ENCODE data around the gene ZKSCAN3. TPM values are rescaled to one million over a fixed set of nuclear protein-coding genes. Genes with fewer than 3 reads are reported as not detected.
A peak's percentile ranks its signal among the peaks of the same experiment; 100 is the strongest.
"Not testable (repeated sequence)": the region's sequence is repeated elsewhere in the genome, so short reads cannot be mapped to it uniquely, and the experiment has no call there.

The ZKSCAN3 gene
- total RNA-seq, 1 experiment from 2014 or later, result 2.7 TPM

GRCh38 chr6:28400122-28400451 is 50.3 kb downstream of the ZKSCAN3 start:
- TF ChIP-seq CTCF (IDR thresholded peaks at IDR 0.05; ENCODE audit: unreplicated experiment), result no peak
- Mint-ChIP-seq H3K36me3 (ENCODE audit: insufficient read depth, unreplicated experiment) (peaks cover 17% of the 10 kb centered on the region), H3K9me3 (ENCODE audit: unreplicated experiment) (no peaks in the 10 kb centered on the region), H3K4me3 (ENCODE audit: unreplicated experiment) (peak overlapping the region; percentile 81), H3K4me1 (ENCODE audit: insufficient read depth, unreplicated experiment) (peaks cover 36% of the 10 kb centered on the region), H3K27me3 (ENCODE audit: insufficient read depth, unreplicated experiment) (no peaks in the 10 kb centered on the region), H3K27ac (ENCODE audit: low read depth, unreplicated experiment) (peak overlapping the region; percentile 85)
- intact Hi-C loops (cut with micrococcal nuclease), result loop anchor here (2.0 kb wide), 1 partner anchor 43 kb away; the partner anchor contains the start of gene ZSCAN23
- BruUV-seq (replicated peaks), result TSS peak; percentile 89
- no peak for DNase-seq (ENCODE audit: unreplicated experiment)
- POLR2A ChIA-PET, result interaction anchor here (0.6 to 4.9 kb wide), 6 partner anchors 16 to 1867 kb away, joined by 3 to 32 read pairs (median 4); no protein-coding TSS in a partner anchor
- CTCF ChIA-PET, result interaction anchor here (0.7 kb wide), 1 partner anchor 180 kb away, joined by 3 read pairs; no protein-coding TSS in a partner anchor

GRCh38 chr6:28401172-28401571 is 51.4 kb downstream of the ZKSCAN3 start:
- Mint-ChIP-seq H3K9me3 (ENCODE audit: unreplicated experiment) (no peaks in the 10 kb centered on the region), H3K27ac (ENCODE audit: low read depth, unreplicated experiment) (no peak overlapping the region), H3K4me3 (ENCODE audit: unreplicated experiment) (no peak overlapping the region), H3K27me3 (ENCODE audit: insufficient read depth, unreplicated experiment) (no peaks in the 10 kb centered on the region), H3K36me3 (ENCODE audit: insufficient read depth, unreplicated experiment) (peaks cover 14% of the 10 kb centered on the region), H3K4me1 (ENCODE audit: insufficient read depth, unreplicated experiment) (peaks cover 26% of the 10 kb centered on the region)
- peak; percentile 63 for DNase-seq (ENCODE audit: unreplicated experiment)
- TF ChIP-seq CTCF (IDR thresholded peaks at IDR 0.05; ENCODE audit: unreplicated experiment), result no peak
- POLR2A ChIA-PET, result interaction anchor here (1.0 kb wide), 2 partner anchors 22 to 88 kb away, joined by 3 to 4 read pairs; no protein-coding TSS in a partner anchor
- intact Hi-C loops (cut with micrococcal nuclease), result loop anchor here (2.0 kb wide), 1 partner anchor 42 kb away; the partner anchor contains the start of gene ZSCAN23
- CTCF ChIA-PET, result no interaction called here
- no TSS peak for BruUV-seq (replicated peaks)

- intact Hi-C loops (cut with micrococcal nuclease), result no loop called here
- H3K27me3 Mint-ChIP-seq (ENCODE audit: insufficient read depth, unreplicated experiment), result no peaks in the 10 kb centered on the region
- BruUV-seq (replicated peaks), result no TSS peak
Measured at GRCh38 chr6:28402197-28402596, 52.5 kb downstream of the ZKSCAN3 start.

GRCh38 chr6:28403923-28404322 is 54.2 kb downstream of the ZKSCAN3 start:
- H3K4me3 Mint-ChIP-seq (ENCODE audit: unreplicated experiment); CTCF ChIA-PET; H3K9me3 Mint-ChIP-seq (ENCODE audit: unreplicated experiment); H3K27me3 Mint-ChIP-seq (ENCODE audit: insufficient read depth, unreplicated experiment); DNase-seq (ENCODE audit: unreplicated experiment); H3K36me3 Mint-ChIP-seq (ENCODE audit: insufficient read depth, unreplicated experiment); intact Hi-C loops (cut with micrococcal nuclease); BruUV-seq (replicated peaks); H3K27ac Mint-ChIP-seq (ENCODE audit: low read depth, unreplicated experiment): not testable (repeated sequence)
- peaks cover 15% of the 10 kb centered on the region for H3K4me1 Mint-ChIP-seq (ENCODE audit: insufficient read depth, unreplicated experiment)
- POLR2A ChIA-PET, result interaction anchor here (1.5 kb wide), 1 partner anchor 19 kb away, joined by 3 read pairs; no protein-coding TSS in a partner anchor

More at GRCh38 chr6:28402197-28402596, 52.5 kb downstream of the ZKSCAN3 start:
- Mint-ChIP-seq H3K9me3 (ENCODE audit: unreplicated experiment) (no peaks in the 10 kb centered on the region), H3K4me1 (ENCODE audit: insufficient read depth, unreplicated experiment) (peaks cover 16% of the 10 kb centered on the region), H3K4me3 (ENCODE audit: unreplicated experiment) (no peak overlapping the region), H3K27ac (ENCODE audit: low read depth, unreplicated experiment) (no peak overlapping the region), H3K36me3 (ENCODE audit: insufficient read depth, unreplicated experiment) (peaks cover 8% of the 10 kb centered on the region)
- TF ChIP-seq CTCF (IDR thresholded peaks at IDR 0.05; ENCODE audit: unreplicated experiment), result no peak
- no peak for DNase-seq (ENCODE audit: unreplicated experiment)
- ChIA-PET CTCF (interaction anchor here (0.5 to 1.9 kb wide), 4 partner anchors 14 to 282 kb away, joined by 3 to 6 read pairs (median 3); no protein-coding TSS in a partner anchor), POLR2A (interaction anchor here (0.6 kb wide), 2 partner anchors 115 to 151 kb away, joined by 3 to 4 read pairs; no protein-coding TSS in a partner anchor)
